GM10248 (cell line): ENCODE results near the gene GSTT4.
A peak's percentile ranks its signal among the peaks of the same experiment; 100 is the strongest.
"Not testable (repeated sequence)": the region's sequence is repeated elsewhere in the genome, so short reads cannot be mapped to it uniquely, and the experiment has no call there.

Experiments used
- CTCF ChIA-PET: fragments of 300-600 bp; sonication (Branson Sonifier 250); formaldehyde crosslinking; extraction: SDS; loops from one replicate; lab custom pipeline; 2021; ENCODE audit warnings: antibody characterized with exemption; lab: Yijun Ruan, JAX
- POLR2A ChIA-PET: fragments of 350-650 bp; sonication (Branson Sonifier 250); formaldehyde crosslinking; extraction: SDS; loops from one replicate; lab custom pipeline; 2020; ENCODE audit warnings: antibody characterized with exemption; lab: Yijun Ruan, JAX
- DNase-seq: peaks from one replicate; pipeline ENCODE4 v3.0.0; 2012; ENCODE audit errors: extremely low spot score
- TF ChIP-seq, protein P1 (sequence below): IDR thresholded peaks from 2 replicates; pipeline ENCODE4 v1.5.1; 2012; ENCODE audit warnings: mild to moderate bottlenecking, low read depth; ENCODE audit errors: extremely low read depth, missing control alignments, control extremely low read depth

GSTT4 gene

DNA sequence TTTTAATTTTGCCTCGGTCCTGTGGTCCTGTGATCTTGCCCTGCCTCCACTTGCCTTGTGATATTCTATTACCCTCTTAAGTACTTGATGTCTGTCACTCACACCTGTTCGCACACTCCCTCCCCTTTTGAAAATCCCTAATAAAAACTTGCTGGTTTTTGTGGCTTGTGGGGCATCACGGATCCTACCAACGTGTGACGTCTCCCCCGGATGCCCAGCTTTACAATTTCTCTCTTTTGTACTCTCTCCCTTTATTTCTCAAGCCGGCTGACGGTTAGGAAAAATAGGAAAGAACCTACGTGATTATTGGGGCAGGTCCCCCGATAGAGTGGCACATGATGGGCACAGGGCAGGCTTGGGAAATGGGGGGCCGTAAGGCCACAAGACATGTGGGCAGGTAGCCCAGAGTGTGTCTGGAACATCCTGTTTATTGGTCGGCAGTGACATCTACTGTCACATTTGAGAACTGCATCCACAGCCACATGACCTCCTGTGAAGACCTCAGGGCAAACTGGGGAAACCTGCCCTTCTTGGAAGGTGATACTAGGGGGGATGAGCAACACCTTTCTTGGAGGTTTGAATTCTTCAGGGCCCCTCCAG is 48.9 kb downstream of the GSTT4 start:
- DNase-seq = peak; percentile 70
- POLR2A ChIA-PET = not testable (repeated sequence)
- CTCF ChIA-PET = interaction anchor here (0.6 kb wide), 1 partner anchor 218 kb away, joined by 3 read pairs; no protein-coding TSS in a partner anchor
- TF ChIP-seq, protein P1, sequence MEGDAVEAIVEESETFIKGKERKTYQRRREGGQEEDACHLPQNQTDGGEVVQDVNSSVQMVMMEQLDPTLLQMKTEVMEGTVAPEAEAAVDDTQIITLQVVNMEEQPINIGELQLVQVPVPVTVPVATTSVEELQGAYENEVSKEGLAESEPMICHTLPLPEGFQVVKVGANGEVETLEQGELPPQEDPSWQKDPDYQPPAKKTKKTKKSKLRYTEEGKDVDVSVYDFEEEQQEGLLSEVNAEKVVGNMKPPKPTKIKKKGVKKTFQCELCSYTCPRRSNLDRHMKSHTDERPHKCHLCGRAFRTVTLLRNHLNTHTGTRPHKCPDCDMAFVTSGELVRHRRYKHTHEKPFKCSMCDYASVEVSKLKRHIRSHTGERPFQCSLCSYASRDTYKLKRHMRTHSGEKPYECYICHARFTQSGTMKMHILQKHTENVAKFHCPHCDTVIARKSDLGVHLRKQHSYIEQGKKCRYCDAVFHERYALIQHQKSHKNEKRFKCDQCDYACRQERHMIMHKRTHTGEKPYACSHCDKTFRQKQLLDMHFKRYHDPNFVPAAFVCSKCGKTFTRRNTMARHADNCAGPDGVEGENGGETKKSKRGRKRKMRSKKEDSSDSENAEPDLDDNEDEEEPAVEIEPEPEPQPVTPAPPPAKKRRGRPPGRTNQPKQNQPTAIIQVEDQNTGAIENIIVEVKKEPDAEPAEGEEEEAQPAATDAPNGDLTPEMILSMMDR = peak; percentile 91

DNA sequence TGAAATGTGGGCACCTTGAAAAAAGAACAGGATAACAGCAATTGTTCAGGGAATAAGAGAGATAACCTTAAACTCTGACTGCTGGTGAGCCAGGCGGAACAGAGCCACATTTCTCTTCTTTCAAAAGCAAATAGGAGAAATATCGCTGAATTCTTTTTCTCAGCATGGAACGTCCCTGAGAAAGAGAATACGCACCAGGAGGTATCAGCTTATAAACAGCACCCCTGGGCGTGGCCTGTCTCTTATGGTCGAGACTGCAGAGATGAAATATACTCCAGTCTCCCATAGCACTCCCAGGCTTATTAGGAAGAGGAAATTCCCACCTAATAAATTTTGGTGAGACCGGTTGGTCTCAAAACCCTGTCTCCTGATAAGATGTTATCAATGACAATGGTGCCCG is 49.4 kb downstream of the GSTT4 start:
- POLR2A ChIA-PET, DNase-seq: not testable (repeated sequence)
- CTCF ChIA-PET = interaction anchor here (0.6 kb wide), 1 partner anchor 218 kb away, joined by 3 read pairs; no protein-coding TSS in a partner anchor

DNA sequence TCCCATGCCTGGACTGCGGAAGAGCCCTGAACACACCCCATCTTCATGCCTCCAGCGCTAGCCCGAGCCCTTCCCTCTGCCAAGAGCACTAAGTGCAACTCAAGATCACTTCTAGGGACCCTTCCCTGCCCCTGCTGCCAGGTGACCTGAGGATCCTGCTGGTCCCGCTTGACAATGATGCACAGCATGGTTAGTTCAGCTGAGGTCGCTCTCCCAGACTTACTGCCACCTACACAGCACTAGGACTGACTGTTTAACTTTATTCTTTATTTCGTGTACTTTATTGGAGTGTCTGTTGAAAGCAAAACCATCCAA is 50.3 kb downstream of the GSTT4 start:
- CTCF ChIA-PET, POLR2A ChIA-PET: not testable (repeated sequence)

DNA sequence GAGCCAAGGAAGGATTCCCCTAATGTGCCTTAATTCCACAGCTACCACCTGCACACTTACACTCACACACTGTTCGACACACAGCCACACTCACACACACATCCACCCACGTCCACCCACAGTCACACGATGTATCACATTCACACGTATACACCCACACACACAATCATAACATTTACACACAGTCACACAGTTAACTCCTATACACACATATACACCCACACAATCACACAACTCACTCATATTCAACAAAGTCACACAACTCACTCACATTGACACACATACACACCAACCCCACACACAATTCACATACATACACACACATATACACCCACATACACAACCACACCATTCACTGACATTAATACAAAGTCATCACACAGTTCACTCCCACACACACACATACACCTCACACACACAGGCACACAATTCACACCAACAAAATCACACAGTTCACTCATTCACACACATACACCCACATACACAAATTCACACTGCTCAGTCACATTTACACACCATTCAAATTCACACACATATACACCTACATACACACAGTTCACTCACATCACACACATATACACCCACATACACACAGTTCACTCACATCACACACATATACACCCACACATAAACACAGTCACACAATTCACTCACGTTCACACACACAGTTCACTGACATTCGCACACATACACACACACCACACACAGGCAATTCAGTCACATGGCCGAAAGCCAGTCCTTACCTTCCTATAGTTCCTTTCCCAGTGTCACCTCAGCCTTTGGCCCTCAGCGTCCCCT is 50.9 kb downstream of the GSTT4 start:
- DNase-seq, CTCF ChIA-PET, POLR2A ChIA-PET: not testable (repeated sequence)

More for the DNA sequence above, 50.3 kb downstream of the GSTT4 start:
- DNase-seq = not testable (repeated sequence)

DNA sequence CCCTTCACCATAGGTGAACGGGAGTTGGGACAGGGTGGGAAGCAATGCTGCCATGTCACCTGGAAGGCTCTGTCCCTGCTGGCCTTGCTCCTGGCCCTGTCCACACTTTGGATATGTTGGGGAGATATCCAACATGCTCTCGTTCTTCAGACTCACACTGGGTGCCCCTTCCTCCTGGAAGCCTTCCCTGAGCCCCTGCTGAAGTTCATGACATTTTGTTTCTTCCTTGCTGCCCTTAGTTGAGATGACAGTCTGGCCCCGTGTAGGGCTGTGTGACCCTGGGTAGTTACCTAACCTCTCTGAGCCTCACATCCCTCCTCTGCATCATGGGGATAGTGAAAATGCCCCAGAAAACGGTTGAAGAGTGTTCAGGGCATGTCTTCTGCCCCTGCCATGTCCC is 51.8 kb downstream of the GSTT4 start:
- CTCF ChIA-PET, POLR2A ChIA-PET, DNase-seq: not testable (repeated sequence)

DNA sequence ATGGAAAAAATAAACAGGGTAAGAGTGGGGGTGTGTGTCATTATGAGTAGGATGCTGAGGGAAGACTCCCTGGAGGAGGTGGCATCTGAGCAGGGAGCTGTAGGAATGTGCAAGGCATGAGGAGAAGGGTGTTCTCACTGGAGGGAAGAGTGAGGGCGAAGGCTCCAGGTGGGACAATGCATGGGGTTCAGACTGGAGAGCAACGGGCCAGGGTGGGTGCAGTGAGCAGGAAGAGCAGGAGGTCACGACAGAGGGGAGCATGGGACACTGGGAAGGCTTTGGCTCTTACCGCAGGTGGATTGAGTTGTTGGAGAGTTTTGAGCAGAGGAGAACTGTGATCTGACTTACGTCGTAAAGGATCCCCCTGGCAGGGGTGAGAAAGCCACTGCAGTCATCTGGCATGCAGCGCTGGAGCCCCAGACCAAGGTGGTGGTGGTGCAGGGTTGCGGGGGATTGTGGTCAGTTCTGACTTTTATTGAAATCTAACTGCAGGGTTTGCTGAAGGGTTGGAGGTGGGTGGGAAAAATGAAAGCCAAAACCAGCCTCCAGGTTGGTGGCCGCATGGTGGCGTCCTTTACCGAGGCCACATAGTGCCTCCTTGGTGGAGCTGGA is 52.4 kb downstream of the GSTT4 start:
- CTCF ChIA-PET, POLR2A ChIA-PET, DNase-seq: not testable (repeated sequence)

DNA sequence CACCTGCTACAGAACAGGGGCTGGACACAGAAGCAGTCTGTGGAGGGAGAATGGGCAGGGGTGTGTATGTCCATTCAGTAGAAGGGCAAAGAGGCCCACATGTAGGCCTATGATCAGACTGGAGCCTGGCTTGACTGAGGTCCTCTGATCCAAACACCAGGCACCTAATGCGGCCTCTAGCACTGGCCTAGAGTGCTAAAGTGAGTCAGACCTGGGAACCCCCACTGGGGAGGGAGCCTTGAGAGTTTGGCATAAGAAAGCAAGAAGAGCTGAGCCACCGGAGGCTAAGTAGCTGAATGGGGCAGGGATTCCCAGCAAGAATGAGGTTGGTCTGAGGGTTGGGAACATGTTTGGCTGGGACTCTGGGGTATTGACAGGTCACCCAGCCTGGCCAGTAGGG is 53.9 kb downstream of the GSTT4 start:
- POLR2A ChIA-PET, DNase-seq: not testable (repeated sequence)
- CTCF ChIA-PET = interaction anchor here (0.7 kb wide), 1 partner anchor 223 kb away, joined by 3 read pairs; no protein-coding TSS in a partner anchor

DNA sequence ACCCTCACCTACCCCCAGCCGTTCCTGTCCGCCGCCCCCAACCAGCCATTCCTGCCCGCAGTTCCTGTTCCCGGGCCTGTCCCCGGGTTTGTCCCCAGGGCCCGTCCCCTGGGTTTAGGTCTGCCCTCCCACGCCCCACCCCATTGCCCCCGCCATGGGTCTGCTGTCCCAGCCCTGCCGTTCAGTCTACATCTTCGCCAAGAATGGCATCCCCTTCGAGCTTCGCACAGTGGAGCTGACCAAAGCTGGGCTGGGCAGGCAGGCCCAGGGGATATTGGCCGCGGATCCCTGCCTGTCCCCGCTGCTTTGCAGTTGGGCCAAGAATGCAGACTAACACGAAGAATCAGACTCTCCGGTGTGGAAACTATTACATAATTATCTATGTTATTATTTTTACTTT is 55.5 kb downstream of the GSTT4 start:
- POLR2A ChIA-PET, DNase-seq, CTCF ChIA-PET: not testable (repeated sequence)
